ENCODE measurements around the gene OTOG.

Gene OTOG

GRCh38 chr11:17547051-17547577, at the start of gene OTOG:
Gene OTOG, plus strand, starts transcription at chr11:17547259. Its CDS starts 114 bp downstream, at chr11:17547373.
- DNase-seq (ENCODE audit: low read depth in 1 of 2, low spot score in 1 of 2): no peak

DNA sequence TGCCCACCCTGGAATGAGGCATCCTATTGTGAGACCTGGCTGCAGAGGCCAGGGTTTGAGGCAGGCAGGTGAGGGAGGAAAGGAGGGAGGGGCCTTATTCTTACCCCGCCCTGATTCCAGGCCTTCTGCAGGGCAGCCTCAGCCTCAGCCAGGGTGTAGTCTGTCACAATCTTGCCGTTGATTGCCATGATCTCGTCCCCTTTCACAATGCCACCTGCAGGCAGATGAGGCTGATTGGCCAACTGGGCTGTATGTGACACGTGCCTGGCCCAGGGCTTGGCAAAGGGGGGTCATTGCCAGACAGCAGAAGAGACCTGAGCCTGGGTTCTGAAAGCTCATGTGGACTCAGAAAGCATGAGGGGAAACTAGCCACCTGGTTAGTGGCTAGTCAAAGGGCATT, 49.0 kb upstream of the OTOG start:
- DNase-seq (ENCODE audit: low read depth in 1 of 2, low spot score in 1 of 2): no peak

- DNase-seq (ENCODE audit: low read depth in 1 of 2, low spot score in 1 of 2): no peak
Measured at GRCh38 chr11:17498475-17498874, 48.6 kb upstream of the OTOG start.

- DNase-seq (ENCODE audit: low read depth in 1 of 2, low spot score in 1 of 2): no peak
Measured at GRCh38 chr11:17500673-17501072, 46.4 kb upstream of the OTOG start.

DNA sequence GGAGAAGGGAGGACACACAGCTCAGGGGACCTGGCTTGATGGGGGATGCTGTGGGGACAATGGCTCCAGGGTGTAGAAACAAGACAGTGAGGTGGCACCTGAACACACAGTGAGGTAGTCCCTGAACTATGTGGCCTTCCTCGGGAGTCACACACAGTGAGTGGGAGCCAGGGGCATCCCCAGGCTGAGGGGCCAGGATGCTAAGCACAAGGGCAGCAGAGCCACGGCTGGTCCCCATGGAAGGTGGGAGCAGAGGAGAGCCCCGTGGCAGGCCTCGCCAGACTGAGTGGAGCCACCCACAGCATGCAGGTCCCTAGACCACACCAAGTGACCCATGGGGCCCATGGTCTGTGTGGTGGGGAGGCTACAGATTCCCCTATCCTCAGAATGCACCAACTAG, 44.4 kb upstream of the OTOG start:
- DNase-seq (ENCODE audit: low read depth in 1 of 2, low spot score in 1 of 2): no peak

DNA sequence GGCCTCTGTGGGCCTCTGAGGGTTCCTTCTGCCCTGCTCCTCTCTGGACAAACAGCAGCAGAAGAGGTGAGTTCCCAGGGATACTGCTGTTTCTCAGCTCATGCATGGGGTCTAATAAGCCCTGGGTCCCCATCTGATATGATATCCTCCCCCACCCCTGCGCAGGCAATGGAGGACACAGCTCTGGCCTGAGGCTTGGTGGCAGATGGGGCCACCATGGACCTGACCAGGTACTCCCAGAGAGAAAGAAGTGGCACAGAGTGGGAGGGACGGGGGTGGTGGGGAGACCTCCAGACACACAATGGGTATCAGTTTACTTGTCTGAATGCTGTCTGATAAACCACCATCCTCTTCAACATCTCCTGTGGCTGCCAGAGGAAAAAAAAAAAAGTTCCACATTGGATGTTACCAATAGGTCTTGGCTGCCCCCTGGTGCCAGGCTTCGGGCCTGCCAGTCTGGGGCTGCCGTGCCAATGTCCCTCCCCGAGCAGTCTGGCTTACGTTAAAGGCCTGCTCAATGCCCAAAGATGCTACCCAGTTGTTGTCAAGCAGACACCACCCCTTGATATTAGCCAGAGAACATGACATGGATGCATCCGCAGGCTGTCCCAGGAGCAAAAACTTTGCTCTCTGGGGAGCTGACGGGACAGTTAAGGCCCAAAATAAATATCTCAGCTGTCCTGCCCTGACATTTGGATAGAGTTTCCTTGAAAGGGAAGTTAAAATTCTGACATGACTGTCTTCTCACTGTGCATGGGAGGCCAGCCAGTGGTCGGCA, 42.5 kb upstream of the OTOG start:
- peak; percentile 52 to 72 for DNase-seq (ENCODE audit: low read depth in 1 of 2, low spot score in 1 of 2)

GRCh38 chr11:17505146-17505545, 41.9 kb upstream of the OTOG start:
- DNase-seq (ENCODE audit: low read depth in 1 of 2, low spot score in 1 of 2): no peak

DNA sequence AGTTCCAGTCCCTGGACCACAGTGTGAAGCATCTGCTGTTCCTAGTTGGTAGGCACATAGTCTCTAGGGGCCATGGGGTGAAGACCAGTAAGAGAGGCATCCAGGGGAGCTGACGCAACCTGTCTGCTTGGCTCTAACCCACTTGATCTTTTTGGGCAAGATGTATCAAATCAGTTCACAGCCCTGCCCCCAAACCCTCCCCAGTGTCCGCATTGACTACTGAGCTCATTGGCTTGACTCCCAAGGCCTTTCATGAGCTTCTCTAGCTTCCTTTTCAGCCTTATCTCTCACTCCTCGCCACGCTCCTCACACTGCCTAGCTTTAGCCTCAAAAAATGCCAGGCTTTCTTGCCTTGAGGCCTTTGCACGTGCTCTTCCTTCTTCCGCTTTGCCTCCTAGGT, 40.7 kb upstream of the OTOG start:
- no peak for DNase-seq (ENCODE audit: low read depth in 1 of 2, low spot score in 1 of 2)

- DNase-seq (ENCODE audit: low read depth in 1 of 2, low spot score in 1 of 2): no peak
Measured at GRCh38 chr11:17506942-17507341, 40.1 kb upstream of the OTOG start.

DNA sequence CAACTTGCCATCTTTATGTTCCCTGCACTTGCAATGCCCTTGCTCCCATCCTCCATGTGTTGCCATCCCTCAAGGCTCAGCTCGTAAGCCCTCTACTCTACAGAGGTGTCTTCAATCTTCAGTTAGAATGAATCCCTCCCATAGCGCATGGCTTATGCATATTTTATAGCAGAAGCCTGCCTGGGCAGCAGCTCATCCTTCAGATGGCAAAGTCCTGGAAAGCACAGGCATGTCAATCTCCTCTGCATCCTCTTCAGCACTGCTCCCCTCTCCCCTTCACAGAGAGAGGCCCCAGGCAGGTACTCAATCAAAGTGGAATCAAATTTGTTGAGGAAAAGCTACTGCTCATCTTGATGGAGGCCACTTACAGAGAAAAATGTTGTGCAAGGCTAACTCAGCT, 39.3 kb upstream of the OTOG start:
- DNase-seq (ENCODE audit: low read depth in 1 of 2, low spot score in 1 of 2): no peak

DNA sequence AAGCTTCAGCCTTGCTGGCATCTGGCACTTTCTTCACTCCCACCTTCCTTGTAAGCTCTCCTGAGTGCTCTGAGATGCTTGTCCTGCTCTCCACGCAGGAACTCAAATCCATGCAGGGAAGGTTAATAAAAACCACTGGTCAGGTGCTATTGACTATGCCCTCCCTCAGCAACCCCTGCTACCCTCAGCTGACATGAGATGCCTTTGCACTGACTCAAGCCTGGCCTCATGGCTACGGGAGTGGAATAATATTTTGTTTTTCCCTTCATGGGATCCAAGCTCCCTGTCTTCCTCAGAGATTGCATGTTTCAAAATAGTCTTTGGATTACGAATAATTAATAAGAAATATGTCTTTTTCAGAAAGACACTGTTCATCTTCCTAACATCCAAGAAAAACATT, 38.8 kb upstream of the OTOG start:
- DNase-seq (ENCODE audit: low read depth in 1 of 2, low spot score in 1 of 2): no peak

- DNase-seq (ENCODE audit: low read depth in 1 of 2, low spot score in 1 of 2): no peak
Measured at GRCh38 chr11:17508791-17509190, 38.3 kb upstream of the OTOG start.

GRCh38 chr11:17510507-17511206, 36.4 kb upstream of the OTOG start:
- no peak for DNase-seq (ENCODE audit: low read depth in 1 of 2, low spot score in 1 of 2)

- no peak for DNase-seq (ENCODE audit: low read depth in 1 of 2, low spot score in 1 of 2)
Measured at GRCh38 chr11:17511571-17511970, 35.5 kb upstream of the OTOG start.

GRCh38 chr11:17512101-17512500, 35.0 kb upstream of the OTOG start:
- no peak for DNase-seq (ENCODE audit: low read depth in 1 of 2, low spot score in 1 of 2)

DNA sequence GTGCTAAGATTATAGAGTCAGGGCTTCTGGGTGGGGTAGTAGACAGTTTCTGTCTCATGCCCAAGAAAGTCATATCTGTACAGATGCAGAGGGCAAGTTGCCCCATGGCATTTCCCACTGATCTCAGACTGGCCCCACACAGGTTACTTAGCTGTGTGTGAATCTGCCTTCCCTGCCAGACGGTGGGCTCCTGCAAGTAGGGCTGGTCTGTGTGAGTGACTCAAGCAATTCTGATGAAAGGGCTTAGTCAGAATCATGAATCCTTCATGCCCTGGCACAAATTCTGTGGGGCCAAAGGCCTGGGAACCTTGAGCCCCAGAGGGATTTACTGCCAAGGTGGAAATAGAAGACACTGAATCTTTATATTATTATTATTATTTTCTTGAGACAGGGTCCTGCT, 33.2 kb upstream of the OTOG start:
- DNase-seq (ENCODE audit: low read depth in 1 of 2, low spot score in 1 of 2): no peak

DNA sequence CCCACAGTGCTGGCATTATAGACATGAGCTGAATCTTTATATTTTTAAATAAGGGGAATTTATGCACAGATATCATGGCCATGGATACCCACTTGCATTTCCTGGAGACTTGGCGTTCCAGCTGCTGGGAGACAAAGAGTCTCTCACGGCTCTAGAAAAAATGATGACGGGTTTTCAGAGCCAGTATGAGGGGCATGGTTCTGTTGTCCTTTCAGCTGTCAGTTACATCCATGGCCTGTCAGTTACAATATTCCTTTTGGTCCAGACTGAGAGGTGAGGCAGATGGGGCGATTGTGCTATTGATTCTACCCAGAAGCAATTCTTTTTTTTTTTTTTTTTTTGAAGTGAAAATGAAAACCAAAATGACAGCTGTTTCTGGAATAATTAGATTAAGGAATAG, 32.6 kb upstream of the OTOG start:
- no peak for DNase-seq (ENCODE audit: low read depth in 1 of 2, low spot score in 1 of 2)

DNA sequence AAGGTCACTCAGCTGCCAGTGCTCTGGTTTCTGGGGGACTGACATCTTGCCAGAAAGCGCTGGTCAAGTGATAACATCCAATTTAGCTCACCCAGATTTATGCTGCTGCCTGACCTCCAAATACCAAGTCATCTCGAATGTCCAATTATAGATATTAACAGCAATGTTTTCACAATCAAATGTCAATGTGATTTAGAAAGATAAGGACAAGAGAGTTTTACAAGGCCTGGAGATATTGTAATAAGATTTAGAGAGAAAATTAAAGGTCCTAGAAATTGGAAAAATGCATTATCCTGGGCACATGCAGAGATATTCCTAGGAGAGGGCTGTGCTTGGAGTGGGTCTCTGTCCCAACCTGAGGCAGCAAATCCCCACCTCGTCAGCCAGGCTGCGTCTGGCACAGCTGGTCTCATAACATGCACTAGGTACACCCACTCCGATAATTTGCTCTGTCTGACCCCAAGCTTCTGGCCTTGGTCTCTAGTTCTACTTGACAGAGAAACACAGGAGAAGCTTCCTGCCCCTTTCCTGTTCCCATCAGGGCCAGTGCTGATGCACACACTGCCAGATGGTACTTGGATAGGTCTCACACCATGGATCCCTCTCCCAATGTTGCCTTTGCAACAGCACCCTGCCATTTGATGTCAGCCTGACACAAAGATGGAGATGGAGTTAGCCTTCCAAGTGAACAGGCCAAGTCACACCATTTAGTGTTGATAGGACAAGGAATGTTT, 31.4 kb upstream of the OTOG start:
- DNase-seq (ENCODE audit: low read depth in 1 of 2, low spot score in 1 of 2): no peak

- DNase-seq (ENCODE audit: low read depth in 1 of 2, low spot score in 1 of 2): no peak
Measured at GRCh38 chr11:17516551-17517150, 30.4 kb upstream of the OTOG start.

DNA sequence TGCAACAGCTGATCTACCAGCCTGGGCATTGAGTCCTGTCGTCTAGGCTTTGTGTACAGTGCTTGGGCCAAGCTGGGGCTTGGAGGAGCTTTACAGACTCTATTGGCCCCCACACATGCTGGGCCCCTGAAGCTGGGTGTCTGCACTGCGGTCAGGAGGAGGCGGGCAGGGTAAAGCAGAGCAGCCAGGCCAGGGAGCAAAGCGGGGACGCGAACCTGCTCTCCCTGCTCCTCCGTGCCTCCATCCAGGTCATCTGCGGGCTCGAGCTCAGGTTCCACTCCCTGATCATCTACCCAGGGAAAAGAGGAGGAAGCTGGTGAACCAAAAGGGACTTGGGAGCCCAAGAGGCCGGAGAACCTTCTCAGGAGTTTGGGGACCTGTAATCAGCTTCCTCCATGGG, 29.9 kb upstream of the OTOG start:
- no peak for DNase-seq (ENCODE audit: low read depth in 1 of 2, low spot score in 1 of 2)

- no peak for DNase-seq (ENCODE audit: low read depth in 1 of 2, low spot score in 1 of 2)
Measured at GRCh38 chr11:17518366-17518765, 28.7 kb upstream of the OTOG start.
